Endometrial microvascular endothelial cells (primary cell): ENCODE data around the gene MPC1L. TPM values are rescaled to one million over a fixed set of nuclear protein-coding genes. Genes with fewer than 3 reads are reported as not detected.
"Not testable (repeated sequence)": the region's sequence is repeated elsewhere in the genome, so short reads cannot be mapped to it uniquely, and the experiment has no call there.

ENCODE experiments used
- in situ Hi-C: cut with HindIII; loops from 2 replicates; pipeline ENCODE4 v1.10.0; 2017; ENCODE audit warnings: low sequenced_read_pairs, low pct_unique_long_range_greater_than_20kb; ENCODE audit errors: inconsistent ontology term
- total RNA-seq: library from RNA; depleted of rRNA; stranded (reverse); fragments of >200 nt; gene quantifications from one replicate; pipeline ENCODE4 v1.2.3, GENCODE V29; 2015; ENCODE audit errors: inconsistent ontology term

MPC1L gene
- total RNA-seq, result not detected

DNA sequence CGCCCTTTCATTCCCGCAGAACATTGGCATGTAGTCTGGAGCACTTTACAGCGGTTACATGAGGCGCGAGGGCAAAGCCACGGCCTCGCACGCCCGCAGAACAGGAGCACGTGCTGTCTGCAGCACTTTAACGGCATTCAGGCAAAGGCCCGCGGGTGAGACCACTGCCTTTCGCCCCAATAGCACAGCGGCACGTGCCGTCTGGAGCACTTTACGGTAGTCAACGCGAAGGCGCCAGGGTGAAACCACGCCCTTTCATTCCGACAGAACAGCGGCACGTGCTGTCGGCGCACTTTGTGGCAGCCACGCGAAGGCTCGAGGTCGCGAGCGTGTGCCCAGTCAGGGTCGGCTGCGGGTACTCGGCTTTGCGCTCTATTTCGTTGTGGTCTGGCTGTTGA, at the start of gene MPC1L:
Gene MPC1L, plus strand, starts transcription at position 290 of the 398 bp plus-strand sequence. CDS start 138 bp downstream, outside the sequence.
- in situ Hi-C loops, result no loop called here

DNA sequence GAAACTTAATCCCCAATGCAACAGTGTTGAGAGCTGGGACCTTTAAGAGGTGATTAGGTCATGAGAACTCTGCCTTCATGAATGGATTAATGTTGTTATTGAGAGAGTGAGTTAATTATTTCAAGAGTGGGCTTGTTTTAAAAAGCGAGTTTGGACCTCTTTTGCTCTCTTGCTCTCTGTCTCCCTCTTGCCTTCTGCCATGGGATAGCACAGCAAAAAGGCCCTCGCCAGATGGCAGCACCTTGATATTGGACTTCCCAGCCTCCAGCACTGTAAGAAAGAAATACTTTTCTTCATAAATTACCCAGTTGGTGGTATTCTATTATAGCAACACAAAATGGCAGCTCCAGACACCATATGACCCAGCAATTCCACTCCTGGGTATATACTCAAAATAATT, 49.5 kb upstream of the MPC1L start:
- in situ Hi-C loops, result no loop called here

DNA sequence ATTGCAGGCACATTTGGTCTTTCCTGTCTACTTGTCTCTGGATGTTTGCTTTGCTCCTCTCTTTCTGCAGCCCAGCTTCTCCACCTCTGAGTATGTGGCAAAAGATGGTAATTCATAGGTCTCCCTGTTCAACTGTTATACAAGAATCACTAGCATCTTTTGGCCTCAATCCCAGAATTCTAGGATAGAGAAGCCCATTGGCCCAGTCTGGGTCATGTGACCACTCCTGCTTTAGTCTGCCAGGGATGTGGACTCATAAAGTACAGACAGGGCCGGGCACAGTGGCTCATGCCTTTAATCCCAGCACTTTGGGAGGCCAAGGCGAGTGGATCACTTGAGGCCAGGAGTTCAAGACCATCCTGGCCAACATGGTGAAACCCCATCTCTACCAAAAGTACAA, 47.8 kb upstream of the MPC1L start:
- in situ Hi-C loops, result not testable (repeated sequence)

DNA sequence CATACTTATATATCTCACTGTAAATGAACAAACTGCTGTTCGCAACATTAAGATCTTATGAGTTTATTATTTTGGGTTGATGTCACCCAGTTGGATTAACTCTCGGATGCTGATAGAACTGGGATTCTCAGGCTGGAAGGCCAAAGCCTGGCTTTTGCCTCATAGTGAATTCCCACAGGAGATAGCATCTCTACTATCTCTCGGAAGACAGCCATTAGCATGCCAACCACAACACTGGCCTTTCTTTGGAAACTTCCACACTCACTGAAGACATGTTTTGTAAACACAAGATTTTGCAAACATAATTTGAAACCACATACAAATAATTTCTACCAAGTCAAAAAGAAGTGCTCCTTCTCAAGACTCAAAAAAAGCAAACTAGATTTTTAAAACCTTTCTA, 46.9 kb upstream of the MPC1L start:
- in situ Hi-C loops, result no loop called here

DNA sequence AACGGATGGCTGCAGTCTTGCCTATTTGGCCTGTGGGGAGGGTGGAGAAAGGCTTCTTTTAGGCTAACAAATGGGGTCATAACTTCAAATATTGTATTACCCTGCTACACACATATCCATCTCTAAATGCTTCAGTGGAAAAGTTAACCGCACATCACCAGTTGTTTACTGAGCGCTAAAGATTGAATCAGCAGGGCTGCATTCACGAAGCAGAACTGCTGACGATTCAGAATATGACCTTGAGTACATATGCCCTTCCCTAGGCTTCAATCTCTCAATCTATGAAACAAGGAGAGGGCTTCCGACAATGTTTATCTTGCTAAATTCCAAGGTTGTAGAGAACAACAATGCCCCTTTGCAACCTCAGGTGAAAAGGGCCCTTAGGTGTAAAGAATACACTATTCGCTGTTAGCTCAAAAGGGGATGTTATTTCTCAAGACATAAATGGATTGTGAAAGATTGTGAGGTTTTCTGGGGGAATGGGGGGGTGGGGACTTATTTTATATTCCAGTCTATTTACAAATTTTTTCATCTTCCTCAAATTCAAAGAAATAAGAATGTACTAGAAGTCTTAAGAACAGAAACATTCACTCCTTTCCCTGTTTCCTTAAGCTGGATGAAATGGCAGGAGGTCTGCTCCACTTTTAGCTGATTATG, 45.1 kb upstream of the MPC1L start:
- in situ Hi-C loops, result no loop called here

DNA sequence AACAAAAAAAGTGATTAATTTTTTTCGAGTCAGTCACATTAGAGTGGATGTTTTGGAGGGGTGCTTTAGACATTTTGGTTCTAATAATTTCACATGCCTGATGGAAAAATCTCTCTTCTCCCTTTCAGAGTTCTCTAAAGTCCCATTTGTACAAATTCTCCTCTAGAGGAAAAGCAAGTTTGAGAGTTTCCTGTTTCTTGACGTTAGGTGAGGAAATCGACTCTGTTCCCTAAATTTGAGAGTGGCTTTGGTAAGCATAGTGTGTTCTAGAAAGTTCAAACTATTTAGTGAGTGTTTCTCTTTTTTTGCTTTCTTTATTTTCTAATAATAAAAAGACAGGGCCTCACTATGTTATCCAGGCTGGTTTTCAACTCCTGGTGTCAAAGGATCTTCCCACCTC, 44.1 kb upstream of the MPC1L start:
- in situ Hi-C loops, result no loop called here

DNA sequence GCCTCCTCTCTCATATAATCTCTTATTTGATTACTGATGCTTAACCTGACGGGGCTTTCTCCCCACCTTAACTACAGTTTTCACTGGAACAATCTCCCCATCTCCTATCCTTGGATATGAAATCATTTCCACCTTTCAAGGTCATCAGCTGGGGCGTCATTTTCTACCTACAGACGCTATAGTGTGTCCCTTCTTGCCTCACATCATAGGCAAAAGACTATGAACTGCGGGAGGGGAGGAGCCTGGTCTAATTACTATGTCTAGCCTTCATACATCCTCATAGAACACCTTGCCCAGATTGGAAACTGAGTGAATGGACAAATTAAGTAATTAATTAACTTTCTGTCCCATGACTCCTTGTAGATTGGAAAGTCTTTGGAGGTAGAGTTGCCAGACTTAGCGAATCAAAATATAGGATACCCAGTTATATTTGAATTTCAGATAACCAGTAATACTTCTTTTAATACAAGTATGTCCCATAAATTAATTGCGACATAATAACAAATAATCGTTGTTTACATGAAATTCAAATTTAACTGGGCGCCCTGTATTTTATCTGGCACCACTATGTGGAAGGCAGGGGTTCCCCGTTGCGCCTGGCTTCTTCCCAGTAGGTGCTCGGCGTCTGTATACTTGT, 43.2 kb upstream of the MPC1L start:
- in situ Hi-C loops, result no loop called here

DNA sequence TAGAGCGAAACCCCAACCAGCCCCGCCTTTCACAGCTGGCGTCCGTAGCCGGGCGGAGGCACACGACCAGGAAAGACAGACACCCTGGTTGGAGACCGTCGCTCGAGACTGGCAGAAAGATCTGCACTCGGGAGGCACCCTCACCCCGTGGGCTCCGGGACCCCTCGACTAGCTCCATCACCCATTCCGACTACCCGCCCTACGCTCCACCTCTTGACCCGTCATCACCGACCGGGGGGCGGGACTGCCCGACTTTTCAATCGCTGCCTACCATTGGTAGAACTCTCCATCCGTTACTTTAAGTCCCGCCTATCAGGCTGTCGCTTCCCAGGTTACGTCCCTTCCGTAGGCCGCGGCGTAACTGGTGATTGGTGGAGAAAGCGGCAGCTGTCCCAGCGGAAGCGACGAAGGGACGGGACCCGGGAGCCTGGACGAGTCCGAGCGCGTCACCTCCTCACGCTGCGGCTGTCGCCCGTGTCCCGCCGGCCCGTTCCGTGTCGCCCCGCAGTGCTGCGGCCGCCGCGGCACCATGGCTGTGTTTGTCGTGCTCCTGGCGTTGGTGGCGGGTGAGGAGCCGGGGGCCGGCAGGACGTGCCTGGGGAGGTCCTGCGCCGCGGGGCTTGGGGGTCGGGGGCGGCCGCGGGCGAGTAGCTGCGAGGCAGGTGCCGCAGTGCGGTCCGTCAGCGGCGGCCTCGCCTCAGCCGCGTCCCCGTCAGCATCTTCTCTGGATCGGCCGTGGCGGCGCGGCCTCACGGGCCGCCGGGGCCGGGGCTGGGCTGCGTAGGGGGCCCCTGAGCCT, 42.5 kb upstream of the MPC1L start, which contains the start of gene ATP6AP2:
Gene ATP6AP2, plus strand, starts transcription at position 434 of the 799 bp plus-strand sequence. Its CDS starts 96 bp downstream, at position 530.
- in situ Hi-C loops, result no loop called here

DNA sequence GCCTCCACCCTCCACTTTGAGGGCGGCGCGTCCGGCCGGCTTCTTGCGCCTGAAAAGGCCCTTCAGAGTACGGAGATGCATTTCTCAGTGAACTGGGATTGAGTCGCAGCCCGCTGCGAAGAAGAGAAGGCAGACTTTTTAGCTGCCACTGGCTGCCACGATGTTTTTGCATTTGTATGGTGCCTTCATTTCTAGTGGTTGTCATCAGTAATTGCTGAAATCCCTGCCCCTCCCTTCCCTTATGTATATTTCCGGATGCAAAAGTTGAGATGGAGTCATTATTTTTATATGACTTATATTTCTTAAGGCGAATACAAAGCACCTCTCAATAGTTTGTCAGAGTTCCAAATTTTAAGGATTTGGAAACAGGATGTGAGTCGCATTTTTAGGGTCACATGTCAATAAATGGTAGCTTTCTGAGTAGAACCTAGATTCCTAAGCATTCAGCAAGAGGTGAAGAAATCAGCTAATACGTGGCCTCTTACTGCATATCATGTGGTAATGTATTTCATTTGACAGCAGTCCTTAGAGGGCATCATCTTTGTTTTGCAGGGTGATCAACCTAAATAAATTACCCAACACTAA, 41.8 kb upstream of the MPC1L start:
- in situ Hi-C loops, result no loop called here

DNA sequence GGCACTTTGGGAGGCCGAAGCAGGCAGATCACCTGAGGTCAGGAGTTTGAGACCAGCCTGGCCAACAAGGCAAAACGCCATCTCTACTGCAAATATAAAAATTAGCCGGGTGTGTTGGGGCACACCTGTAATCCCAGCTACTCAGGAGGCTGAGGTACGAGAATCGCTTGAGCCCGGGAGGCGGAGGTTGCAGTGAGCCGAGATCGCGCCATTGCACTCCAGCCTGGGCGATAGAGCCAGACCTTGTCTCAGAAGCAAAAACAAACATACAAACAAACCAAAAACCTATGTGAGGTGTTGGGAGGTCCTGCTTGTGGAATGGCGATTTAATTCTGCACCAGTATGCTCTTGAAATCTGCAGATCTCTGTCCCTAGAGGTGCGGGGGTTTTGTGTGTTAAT, 41.0 kb upstream of the MPC1L start:
- in situ Hi-C loops, result not testable (repeated sequence)

DNA sequence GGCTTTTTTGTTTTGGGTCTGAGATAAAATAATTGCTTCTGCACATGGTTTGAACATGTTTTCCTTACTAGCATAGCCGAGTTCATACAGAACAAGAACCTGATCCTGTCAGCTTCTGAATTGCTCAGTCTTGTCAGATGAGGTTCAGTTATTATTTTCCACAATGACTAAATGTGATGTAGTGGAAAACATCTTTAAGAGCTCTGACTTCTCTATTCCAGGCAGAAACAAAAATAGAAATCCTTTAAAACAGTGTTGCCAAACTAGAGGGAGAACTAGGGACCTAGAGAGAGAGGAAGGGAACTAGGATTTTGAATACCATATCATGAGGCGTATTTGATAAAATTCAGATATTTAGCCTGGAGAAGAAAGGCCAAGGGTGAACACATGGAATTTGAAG, 40.4 kb upstream of the MPC1L start:
- in situ Hi-C loops, result no loop called here

DNA sequence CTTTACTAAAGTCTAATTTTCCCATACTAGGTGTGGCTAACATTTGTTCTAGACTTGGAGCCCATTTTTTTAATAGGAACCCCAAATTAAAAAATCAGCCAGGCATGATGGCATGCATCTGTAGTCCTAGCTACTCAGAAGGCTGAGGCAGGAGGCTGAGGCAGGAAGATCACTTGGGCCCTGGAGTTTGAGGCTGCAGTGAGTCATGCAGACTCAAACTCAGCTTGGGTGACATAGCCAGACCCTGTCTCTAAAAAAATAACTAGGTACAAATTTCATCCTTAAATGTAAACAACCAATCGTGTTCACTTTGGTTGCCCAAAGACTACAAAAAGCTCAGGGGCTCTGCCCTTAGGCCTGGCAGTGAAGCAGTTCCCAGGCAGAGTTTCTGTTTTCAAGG, 35.6 kb upstream of the MPC1L start:
- in situ Hi-C loops, result not testable (repeated sequence)

DNA sequence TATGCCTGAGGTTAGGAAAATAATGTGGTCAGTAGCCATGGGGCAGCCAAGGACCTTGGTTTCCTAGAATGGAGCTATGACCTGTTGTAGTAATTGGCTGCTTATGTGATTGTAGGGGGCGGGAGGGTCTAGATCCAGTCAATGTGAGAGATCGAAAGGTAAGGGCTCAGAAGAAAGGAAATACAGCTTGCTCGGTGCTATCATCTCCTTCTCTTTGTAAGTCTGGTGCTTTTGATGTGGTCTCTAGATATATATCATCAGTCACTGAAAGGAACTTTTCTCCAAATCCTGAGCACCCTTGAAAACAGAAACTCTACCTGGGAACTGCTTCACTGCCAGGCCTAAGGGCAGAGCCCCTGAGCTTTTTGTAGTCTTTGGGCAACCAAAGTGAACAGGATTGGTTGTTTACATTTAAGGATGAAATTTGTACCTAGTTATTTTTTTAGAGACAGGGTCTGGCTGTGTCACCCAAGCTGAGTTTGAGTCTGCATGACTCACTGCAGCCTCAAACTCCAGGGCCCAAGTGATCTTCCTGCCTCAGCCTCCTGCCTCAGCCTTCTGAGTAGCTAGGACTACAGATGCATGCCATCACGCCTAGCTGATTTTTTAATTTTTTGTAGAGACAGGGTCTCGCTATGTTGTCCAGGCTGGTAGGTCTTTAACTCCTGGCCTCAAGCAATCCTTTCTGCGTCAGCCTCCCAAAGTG, 33.5 kb upstream of the MPC1L start:
- in situ Hi-C loops, result not testable (repeated sequence)

DNA sequence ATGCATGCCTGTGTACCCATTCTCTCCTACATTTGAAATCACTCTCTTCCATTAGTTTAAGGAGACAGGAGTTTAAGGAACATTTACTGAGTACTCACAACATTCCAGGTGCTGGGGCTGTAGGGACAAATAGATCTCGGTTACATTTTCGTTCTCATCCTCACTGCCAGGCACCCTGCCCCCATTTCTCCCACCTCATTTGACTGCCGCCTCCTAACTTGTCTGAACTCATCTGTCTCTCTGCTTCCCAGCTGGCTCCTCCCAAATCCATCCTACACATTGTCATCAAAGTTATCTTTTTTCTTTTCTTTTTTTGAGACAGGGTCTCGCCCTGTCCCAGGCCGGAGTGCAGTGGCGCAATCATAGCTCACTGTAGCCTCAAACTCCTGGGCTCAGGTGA, 19.8 kb upstream of the MPC1L start:
- in situ Hi-C loops, result no loop called here

DNA sequence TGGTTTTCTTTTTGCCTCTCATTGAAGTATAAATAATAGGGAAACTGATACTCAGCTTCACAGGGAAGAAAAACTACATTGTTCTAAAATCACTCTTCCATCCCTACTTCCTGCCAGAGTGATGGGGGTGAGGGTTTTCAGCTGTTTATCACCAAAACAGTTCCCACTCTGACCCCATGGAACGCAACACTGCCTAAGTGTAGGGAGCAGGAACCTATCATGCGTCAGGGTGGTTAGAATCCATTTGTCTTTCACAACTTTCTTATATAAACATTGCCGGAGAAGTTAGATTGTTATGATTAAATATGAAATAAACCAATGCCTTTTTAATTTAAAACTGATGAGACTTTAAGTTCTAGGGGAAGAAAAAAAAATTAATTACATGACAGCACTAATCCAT, 15.8 kb upstream of the MPC1L start:
- in situ Hi-C loops, result no loop called here

DNA sequence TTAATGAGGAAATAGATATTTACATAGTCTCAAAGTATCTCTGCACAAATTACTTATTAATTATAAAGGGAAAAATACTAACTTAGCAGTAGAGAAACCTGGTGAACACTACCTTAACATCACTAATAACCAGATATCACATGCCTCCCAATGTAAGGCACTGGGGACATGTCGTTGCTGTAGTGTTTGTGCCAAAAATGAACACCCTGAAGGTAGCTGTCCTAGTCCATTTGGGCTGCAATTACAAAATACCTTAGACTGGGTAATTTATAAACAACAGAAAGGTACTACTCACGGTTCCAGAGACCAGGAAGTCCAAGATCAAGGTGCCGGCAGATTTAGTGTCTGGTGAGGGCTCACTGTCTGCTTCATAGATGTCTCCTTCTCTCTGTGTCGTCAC, 10.7 kb upstream of the MPC1L start:
- in situ Hi-C loops, result no loop called here

DNA sequence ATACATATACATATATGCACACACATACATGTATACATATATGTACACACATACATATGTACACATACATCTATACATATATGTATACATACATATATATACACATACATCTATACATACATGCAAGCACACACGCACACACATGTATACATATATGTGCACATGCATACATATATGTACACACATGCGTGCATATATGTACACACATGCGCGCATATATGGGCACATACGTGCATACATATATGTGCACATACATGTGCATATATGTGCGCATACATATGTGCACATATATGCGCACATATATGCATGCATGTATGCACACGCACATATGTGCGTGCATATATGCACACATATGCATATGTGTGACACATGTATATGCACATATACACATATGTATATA, 7.3 kb upstream of the MPC1L start:
- in situ Hi-C loops, result no loop called here

DNA sequence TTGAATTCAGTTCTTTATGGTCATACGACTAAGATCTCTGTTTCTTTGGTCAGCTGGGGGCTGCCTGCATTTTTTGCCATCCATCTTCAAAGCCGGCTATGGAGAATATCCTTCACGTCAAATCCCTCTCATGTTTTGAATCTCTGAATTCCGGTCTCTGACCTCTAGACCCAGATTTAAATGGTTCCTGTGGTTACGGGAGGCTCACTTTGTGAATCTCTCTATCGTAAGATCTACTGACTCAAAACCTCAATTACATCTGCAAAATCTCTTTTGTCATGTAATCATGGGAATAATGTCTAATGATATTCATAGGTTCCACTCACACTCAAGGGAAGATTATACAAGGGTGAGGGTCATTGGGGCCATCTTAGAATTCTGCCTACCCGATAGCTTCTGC, 5.7 kb upstream of the MPC1L start:
- in situ Hi-C loops, result no loop called here
